Epithelial cell of esophagus (primary cell): ENCODE measurements around the gene WWC2.

Source experiments
- DNase-seq: peaks from one replicate; pipeline ENCODE4 v3.0.0; 2010; ENCODE audit warnings: low read depth
- H3K4me3 ChIP-seq: 2 replicates; pipeline ENCODE4 v1.5.1; 2011; ENCODE audit warnings: mild to moderate bottlenecking, low read length, control low read depth
- TF ChIP-seq, protein P1 (sequence below): IDR thresholded peaks from 2 replicates; pipeline ENCODE4 v1.5.1; 2011; ENCODE audit warnings: low read depth, mild to moderate bottlenecking, low read length, control low read depth, inconsistent platforms; ENCODE audit not compliant: insufficient read depth; ENCODE audit errors: missing control alignments

WWC2 gene

DNA sequence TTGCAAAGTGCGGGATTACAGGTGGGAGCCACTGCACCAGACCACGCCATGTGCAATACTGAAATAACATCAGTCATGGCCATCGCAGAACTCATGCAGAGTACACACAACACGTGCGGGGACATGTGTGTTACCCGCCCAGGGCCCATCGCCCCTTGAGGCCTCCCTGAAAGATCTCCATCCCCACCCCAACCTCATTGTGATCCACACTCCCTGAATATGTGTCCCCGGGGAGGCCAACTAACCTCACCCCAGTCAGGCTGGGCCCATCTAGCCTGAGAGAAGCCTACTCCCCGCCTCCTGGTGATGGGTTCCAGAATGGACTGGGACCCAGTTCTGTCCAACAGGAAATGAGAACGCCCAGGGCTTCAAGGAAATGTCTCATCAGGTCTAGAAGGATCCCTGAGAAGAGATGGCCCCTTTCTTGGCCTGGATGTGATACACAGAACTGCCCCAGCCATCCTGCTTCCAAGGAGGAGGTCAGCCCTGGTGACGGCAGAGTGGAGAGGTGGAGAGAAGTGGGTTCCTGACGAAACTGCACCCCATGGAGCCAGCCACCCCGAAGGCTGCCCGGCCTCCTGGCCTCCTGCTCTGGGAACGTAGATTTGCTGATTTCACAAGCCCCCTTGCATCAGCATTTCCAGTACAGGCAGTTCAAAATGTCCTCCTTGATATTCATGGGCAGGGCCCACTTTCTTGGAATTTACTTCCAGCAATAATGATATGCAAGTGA is 245.6 kb downstream of the WWC2 start:
- TF ChIP-seq, protein P1, sequence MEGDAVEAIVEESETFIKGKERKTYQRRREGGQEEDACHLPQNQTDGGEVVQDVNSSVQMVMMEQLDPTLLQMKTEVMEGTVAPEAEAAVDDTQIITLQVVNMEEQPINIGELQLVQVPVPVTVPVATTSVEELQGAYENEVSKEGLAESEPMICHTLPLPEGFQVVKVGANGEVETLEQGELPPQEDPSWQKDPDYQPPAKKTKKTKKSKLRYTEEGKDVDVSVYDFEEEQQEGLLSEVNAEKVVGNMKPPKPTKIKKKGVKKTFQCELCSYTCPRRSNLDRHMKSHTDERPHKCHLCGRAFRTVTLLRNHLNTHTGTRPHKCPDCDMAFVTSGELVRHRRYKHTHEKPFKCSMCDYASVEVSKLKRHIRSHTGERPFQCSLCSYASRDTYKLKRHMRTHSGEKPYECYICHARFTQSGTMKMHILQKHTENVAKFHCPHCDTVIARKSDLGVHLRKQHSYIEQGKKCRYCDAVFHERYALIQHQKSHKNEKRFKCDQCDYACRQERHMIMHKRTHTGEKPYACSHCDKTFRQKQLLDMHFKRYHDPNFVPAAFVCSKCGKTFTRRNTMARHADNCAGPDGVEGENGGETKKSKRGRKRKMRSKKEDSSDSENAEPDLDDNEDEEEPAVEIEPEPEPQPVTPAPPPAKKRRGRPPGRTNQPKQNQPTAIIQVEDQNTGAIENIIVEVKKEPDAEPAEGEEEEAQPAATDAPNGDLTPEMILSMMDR = no peak
- DNase-seq = no peak
- no peak overlapping the region for H3K4me3 ChIP-seq

DNA sequence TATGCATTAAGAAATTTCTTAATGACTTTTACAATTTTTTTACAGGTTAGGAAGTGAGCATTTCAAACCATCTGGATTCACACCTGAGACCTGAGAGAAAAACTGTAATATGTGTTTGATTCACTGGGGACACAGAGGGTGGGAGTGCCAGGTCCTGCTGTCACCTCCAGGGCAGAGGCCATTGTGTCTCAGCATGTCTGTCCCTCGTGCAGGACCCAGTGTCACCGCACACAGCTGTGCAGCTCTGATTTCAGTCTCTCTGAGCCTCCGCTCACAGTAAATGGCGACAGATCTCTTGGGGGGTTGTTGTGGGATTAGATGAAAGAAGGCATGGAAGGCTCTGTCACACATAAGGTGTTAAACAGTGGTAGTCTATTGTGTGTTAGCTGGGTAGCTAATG is 246.2 kb downstream of the WWC2 start:
- TF ChIP-seq, protein P1 = no peak
- no peak overlapping the region for H3K4me3 ChIP-seq
- DNase-seq = no peak

DNA sequence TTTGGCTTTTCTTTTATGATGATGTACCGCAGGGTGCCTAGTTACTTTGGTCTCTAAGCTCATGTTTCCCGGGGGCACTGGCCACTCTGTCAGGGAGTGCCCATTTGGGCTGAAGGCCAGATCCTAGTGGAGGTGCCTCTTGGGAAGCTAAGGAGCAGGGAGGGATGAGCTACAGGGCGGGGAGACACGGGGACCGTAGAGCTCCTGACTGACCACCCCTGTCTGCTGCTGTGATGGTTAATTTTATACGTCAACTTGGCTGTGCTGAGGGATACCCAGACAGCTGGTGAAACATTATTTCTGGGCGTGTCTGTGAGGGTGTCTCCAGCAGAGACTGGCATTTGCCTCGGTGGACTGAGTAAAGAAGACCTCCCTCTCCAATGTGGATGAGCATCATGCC is 248.1 kb downstream of the WWC2 start:
- no peak for DNase-seq
- TF ChIP-seq, protein P1 = no peak
- H3K4me3 ChIP-seq = no peak overlapping the region

DNA sequence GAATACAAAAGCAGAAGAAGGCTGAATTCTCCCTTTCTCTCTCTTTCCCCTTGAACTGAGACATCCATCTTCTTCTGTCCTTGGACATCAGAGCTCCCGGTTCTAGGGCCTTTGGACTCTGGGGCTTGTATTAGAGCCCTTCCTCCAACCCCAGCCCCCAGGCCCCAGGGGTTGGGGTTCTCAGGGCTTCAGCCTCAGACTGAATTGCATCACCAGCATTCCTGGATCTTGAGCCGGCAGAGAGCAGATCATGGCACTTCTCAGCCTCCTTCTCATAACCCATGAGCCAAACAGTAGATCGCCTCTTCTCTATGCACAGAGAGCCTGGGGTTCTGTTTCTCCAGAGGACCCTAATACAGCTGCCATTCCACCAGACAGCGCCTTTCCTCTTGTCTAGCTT is 248.5 kb downstream of the WWC2 start:
- no peak overlapping the region for H3K4me3 ChIP-seq
- TF ChIP-seq, protein P1 = no peak
- no peak for DNase-seq

DNA sequence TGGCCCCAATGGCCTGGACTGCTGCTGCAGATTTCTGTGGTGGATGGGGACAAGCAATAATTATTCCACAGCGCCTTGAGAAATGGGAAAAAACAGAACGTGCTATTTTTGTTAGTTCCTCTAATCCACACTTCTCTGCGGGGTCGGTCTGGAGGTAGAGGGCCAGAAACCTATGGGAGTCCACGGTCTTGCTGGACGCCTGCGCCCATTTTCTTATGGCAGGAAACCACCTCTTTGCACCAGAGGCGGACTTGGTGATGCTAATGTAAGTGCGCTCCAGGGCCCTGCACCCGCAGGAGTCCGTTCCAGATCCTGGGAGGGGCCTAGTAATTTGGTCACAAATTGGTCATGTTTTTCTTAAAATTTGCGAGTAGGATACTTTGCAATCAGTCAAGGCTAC is 249.1 kb downstream of the WWC2 start:
- TF ChIP-seq, protein P1 = no peak
- DNase-seq = no peak
- no peak overlapping the region for H3K4me3 ChIP-seq

DNA sequence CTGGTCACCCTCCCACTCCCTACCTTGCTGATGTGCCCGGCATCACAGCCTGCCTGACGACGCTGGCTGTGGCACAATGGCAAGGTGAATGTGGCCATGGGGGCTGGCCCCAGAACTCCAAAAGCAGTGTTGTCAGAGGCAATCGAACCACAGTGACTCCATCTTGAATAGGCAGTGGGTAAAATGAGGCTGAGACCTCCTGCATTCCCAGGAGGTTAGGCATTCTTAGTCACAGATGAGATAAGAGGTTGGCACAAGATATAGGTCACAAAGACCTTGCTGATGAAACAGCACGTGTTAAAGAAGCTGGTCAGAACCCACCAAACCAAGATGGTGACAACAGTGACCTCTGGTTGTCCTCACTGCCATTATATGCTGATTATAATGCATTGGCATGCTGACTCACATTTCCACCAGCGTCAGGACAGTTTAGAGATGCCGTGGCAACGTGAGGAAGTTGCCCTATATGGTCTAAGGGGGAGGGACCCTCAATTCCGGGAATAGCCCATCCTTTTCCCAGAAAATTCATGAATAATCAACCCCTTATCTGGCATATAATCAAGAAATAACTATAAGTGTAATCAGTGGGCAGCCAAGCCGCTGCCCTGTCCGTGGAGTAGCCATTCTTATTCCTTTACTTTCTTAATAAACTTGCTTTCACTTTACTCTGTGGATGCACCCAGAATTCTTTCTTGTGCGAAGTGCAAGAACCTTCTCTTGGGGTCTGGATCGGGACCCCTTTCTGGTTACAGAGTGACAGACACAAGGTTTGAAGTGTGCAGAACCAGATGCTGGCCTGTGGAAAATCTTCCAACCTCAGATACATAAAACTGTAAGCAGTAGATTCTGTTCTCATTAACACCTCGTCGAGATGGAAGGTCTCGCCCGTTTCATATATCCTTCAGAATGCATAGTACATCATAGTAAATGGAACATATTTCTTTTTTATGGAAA is 249.9 kb downstream of the WWC2 start:
- H3K4me3 ChIP-seq = no peak overlapping the region
- TF ChIP-seq, protein P1 = no peak
- DNase-seq = peak; percentile 35
